T-helper 17 cell (primary cell): ENCODE measurements around the gene DHX35. TPM values are rescaled to one million over a fixed set of nuclear protein-coding genes. Genes with fewer than 3 reads are reported as not detected.
A peak's percentile ranks its signal among the peaks of the same experiment; 100 is the strongest.

Source experiments
- ATAC-seq: fragments of 150-1000 bp; cut with Tn5 transposase; 2 replicates; pipeline ENCODE4 v1.10.0; 2021; ENCODE audit warnings: mild to moderate bottlenecking, moderate library complexity
- DNase-seq, 3 donors: peaks; one replicate each; pipeline versions ENCODE4 v3.0.0 to v3.0.0-alpha.2; 2020 to 2021
- H3K9me3 ChIP-seq: one replicate; pipeline ENCODE4 v1.7.0; 2013; ENCODE audit warnings: low read length, mild to moderate bottlenecking; ENCODE audit not compliant: control insufficient read depth, poor library complexity, severe bottlenecking
- H3K27ac Mint-ChIP-seq: one replicate; pipeline ENCODE4 v1.8.0; 2022; ENCODE audit warnings: mild to moderate bottlenecking, moderate library complexity, mixed read lengths
- H3K27me3 Mint-ChIP-seq: one replicate; pipeline ENCODE4 v1.8.0; 2022; ENCODE audit warnings: mixed read lengths
- H3K36me3 Mint-ChIP-seq: one replicate; pipeline ENCODE4 v1.8.0; 2022; ENCODE audit warnings: low read depth, mixed read lengths
- H3K4me1 Mint-ChIP-seq: one replicate; pipeline ENCODE4 v1.8.0; 2022; ENCODE audit warnings: mild to moderate bottlenecking, mixed read lengths
- H3K4me3 Mint-ChIP-seq: one replicate; pipeline ENCODE4 v1.8.0; 2022; ENCODE audit warnings: mild to moderate bottlenecking, moderate library complexity, mixed read lengths
- total RNA-seq, 4 donors: library from RNA in 2 of 4; stranded (reverse) in 2 of 4; gene quantifications; one replicate each; pipeline ENCODE4 v1.2.3 and lab custom pipeline; 2022 to 2026

Gene DHX35
- total RNA-seq, 2 donors from 2014 or later: 8.0 to 9.9 TPM

GRCh38 chr20:39072132-39072531, 110.0 kb downstream of the DHX35 start:
- H3K9me3 ChIP-seq: no peaks in the 10 kb centered on the region
- Mint-ChIP-seq H3K36me3 (peaks cover 5% of the 10 kb centered on the region), H3K27me3 (peaks cover 79% of the 10 kb centered on the region), H3K4me1 (no peaks in the 10 kb centered on the region), H3K4me3 (no peak overlapping the region), H3K27ac (no peak overlapping the region)
- DNase-seq: no peak
- no peak for ATAC-seq

- H3K27me3 Mint-ChIP-seq: peaks cover 84% of the 10 kb centered on the region
- H3K4me3 Mint-ChIP-seq: no peak overlapping the region
- H3K4me1 Mint-ChIP-seq: no peaks in the 10 kb centered on the region
- DNase-seq (no peak), ATAC-seq (no peak)
- peaks cover 5% of the 10 kb centered on the region for H3K36me3 Mint-ChIP-seq
- H3K9me3 ChIP-seq: no peaks in the 10 kb centered on the region
- no peak overlapping the region for H3K27ac Mint-ChIP-seq
Measured at GRCh38 chr20:39072653-39073052, 110.5 kb downstream of the DHX35 start.

GRCh38 chr20:39075731-39076130, 113.6 kb downstream of the DHX35 start:
- Mint-ChIP-seq H3K27me3 (peaks cover 84% of the 10 kb centered on the region), H3K4me3 (no peak overlapping the region), H3K27ac (no peak overlapping the region), H3K36me3 (peaks cover 5% of the 10 kb centered on the region), H3K4me1 (no peaks in the 10 kb centered on the region)
- no peak for ATAC-seq
- H3K9me3 ChIP-seq: no peaks in the 10 kb centered on the region
- no peak for DNase-seq

- H3K27ac Mint-ChIP-seq: no peak overlapping the region
- H3K4me1 Mint-ChIP-seq: peaks cover 3% of the 10 kb centered on the region
- no peaks in the 10 kb centered on the region for H3K9me3 ChIP-seq
- H3K27me3 Mint-ChIP-seq: peaks cover 82% of the 10 kb centered on the region
- H3K36me3 Mint-ChIP-seq: peaks cover 2% of the 10 kb centered on the region
- ATAC-seq (no peak), DNase-seq (no peak)
- H3K4me3 Mint-ChIP-seq: no peak overlapping the region
Measured at GRCh38 chr20:39076958-39077357, 114.8 kb downstream of the DHX35 start.

GRCh38 chr20:39080326-39080725, 118.2 kb downstream of the DHX35 start:
- H3K36me3 Mint-ChIP-seq: peaks cover 3% of the 10 kb centered on the region
- no peak overlapping the region for H3K4me3 Mint-ChIP-seq
- H3K27me3 Mint-ChIP-seq: peaks cover 71% of the 10 kb centered on the region
- DNase-seq (no peak), ATAC-seq (no peak)
- peaks cover 3% of the 10 kb centered on the region for H3K4me1 Mint-ChIP-seq
- H3K9me3 ChIP-seq: no peaks in the 10 kb centered on the region
- no peak overlapping the region for H3K27ac Mint-ChIP-seq

- peaks cover 3% of the 10 kb centered on the region for H3K36me3 Mint-ChIP-seq
- H3K9me3 ChIP-seq: no peaks in the 10 kb centered on the region
- H3K27ac Mint-ChIP-seq: no peak overlapping the region
- H3K27me3 Mint-ChIP-seq: peaks cover 69% of the 10 kb centered on the region
- H3K4me3 Mint-ChIP-seq: no peak overlapping the region
- peaks cover 3% of the 10 kb centered on the region for H3K4me1 Mint-ChIP-seq
- ATAC-seq (peak; percentile 78), DNase-seq (peak; percentile 57 to 79 (median 59))
Measured at GRCh38 chr20:39081255-39081654, 119.1 kb downstream of the DHX35 start.

GRCh38 chr20:39082622-39083398, 120.7 kb downstream of the DHX35 start:
- no peak overlapping the region for H3K27ac Mint-ChIP-seq
- ATAC-seq (no peak), DNase-seq (no peak)
- H3K4me1 Mint-ChIP-seq: peaks cover 3% of the 10 kb centered on the region
- H3K36me3 Mint-ChIP-seq: peaks cover 3% of the 10 kb centered on the region
- no peaks in the 10 kb centered on the region for H3K9me3 ChIP-seq
- no peak overlapping the region for H3K4me3 Mint-ChIP-seq
- H3K27me3 Mint-ChIP-seq: peaks cover 58% of the 10 kb centered on the region

GRCh38 chr20:39083761-39084160, 121.6 kb downstream of the DHX35 start:
- Mint-ChIP-seq H3K4me1 (peaks cover 3% of the 10 kb centered on the region), H3K36me3 (peaks cover 3% of the 10 kb centered on the region), H3K4me3 (no peak overlapping the region), H3K27me3 (peaks cover 49% of the 10 kb centered on the region), H3K27ac (no peak overlapping the region)
- no peak for ATAC-seq
- H3K9me3 ChIP-seq: no peaks in the 10 kb centered on the region
- DNase-seq: no peak

- ATAC-seq: no peak
- H3K36me3 Mint-ChIP-seq: peaks cover 6% of the 10 kb centered on the region
- no peaks in the 10 kb centered on the region for H3K9me3 ChIP-seq
- H3K4me3 Mint-ChIP-seq: no peak overlapping the region
- peaks cover 5% of the 10 kb centered on the region for H3K4me1 Mint-ChIP-seq
- peaks cover 43% of the 10 kb centered on the region for H3K27me3 Mint-ChIP-seq
- no peak for DNase-seq
- no peak overlapping the region for H3K27ac Mint-ChIP-seq
Measured at GRCh38 chr20:39089029-39089428, 126.9 kb downstream of the DHX35 start.

Other genes starting within 250 kb of the DHX35 start
- gene SLC32A1, start 237.9 kb upstream of the DHX35 start, total RNA-seq: not detected
- gene ACTR5, start 213.9 kb upstream of the DHX35 start, total RNA-seq: 10 to 100 TPM; 12.2 to 14.6 TPM
- 10 to 100 TPM; 45.6 to 60.9 TPM for gene PPP1R16B, start 156.6 kb upstream of the DHX35 start, total RNA-seq
- 1 to 10 TPM; 2.1 to 3.3 TPM for gene FAM83D, start 35.9 kb upstream of the DHX35 start, total RNA-seq